GM18861 (cell line): Measurements from ENCODE around the gene NOS2.
"Not testable (repeated sequence)": the region's sequence is repeated elsewhere in the genome, so short reads cannot be mapped to it uniquely, and the experiment has no call there.

Source experiments
- ATAC-seq: cut with Tn5 transposase; IDR thresholded peaks from one replicate; pipeline ENCODE4 v1.9.1; 2021; ENCODE audit not compliant: unreplicated experiment

Gene NOS2

DNA sequence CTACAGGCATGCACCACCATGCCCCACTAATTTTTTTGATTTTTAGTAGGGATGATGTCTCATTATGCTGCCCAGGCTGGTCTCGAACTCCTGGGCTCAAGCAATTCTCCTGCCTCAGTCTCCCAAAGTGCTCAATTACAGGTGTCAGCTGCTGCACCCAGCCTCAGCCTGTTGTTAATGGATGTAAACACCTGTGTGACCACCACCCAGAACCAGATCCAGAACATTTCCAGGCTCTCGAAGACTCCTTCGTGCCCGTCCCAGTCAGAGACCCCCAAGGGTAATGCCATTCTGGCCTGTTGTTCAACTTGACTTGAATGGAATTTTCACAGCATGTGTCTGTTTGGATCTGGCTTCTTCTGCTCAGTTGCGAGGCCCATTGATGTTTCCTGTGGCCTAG lies 59.8 kb downstream of the NOS2 start:
- not testable (repeated sequence) for ATAC-seq

DNA sequence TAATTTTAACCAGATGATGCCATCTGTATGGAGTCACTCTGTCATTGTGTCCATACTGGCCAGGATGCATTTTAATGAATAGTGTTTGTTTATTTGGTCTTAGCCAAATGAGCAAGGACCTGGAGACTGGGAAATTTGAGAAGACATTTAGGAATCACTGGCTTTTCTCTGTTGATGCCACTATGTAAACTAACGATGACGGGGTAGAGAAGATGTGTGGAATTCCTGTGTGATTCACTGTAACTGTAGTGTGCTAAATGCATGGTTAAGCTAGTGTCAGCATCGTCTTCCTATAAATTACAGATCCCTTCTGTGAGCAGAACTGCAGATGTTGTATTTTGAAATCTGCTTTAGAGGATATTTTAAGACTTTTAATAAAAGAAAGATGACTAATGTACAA lies 66.6 kb downstream of the NOS2 start:
- no peak for ATAC-seq

DNA sequence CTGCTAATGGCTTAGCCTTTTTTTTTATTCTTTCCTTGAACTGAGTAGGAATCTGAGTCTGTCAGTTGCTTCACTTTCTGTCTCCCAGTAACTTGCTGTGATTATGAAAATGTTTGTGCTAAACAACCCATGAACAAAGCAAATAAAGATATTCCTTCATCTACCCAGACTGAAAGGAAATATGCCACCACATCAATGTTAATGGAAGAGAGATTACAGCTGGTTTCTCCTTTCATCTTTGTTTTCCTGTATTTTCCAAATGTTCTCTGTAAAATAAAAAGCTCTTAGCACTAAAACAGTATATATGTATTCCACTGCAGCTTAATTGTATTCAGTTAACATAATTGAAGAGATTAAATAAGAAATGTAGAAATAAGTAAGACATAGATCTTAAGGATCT lies 67.6 kb downstream of the NOS2 start:
- not testable (repeated sequence) for ATAC-seq

DNA sequence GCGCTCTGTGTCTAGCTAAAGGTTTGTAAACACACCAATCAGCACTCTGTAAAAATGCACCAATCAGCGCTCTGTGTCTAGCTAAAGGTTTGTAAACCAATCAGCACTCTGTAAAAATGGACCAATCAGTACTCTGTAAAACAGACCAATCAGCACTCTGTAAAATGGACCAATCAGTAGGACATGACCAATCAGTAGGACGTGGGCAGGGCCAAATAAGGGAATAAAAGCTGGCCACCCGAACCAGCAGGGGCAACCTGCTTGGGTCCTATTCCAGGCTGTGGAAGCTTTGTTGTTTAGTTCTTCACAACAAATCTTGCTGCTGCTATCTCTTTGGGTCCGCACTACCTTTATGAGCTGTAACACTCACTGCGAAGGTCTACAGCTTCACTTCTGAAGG lies 74.3 kb downstream of the NOS2 start:
- not testable (repeated sequence) for ATAC-seq

DNA sequence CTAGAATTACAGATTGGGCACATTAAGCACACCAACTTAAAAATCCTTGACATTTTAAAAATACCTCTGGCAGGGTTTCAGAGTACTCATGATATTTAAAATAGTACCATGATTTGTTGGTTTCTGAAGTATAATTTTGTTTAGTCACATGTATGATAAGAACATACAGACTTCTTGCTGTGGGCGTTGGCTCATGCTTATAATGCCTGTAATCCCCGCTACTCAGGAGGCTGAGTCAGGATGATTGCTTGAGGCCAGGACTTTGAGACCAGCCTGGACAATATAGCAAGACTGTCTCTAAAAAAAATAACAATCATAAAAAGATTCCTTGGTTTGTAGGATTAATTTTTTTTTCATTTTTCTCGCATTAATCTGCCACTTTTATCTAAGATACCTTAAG lies 78.5 kb downstream of the NOS2 start:
- no peak for ATAC-seq
